Vagina (tissue), 2 donors: ENCODE data around the gene C22orf39.

ENCODE experiments used
- CTCF ChIP-seq, 3 experiments: fragments of 450-650 bp in 2 of 3; fragments of 200-600 bp in 1 of 3; sonication (generic) in 1 of 3; IDR thresholded peaks; one replicate each; pipeline ENCODE4 v1.5.1; 2017 to 2019; ENCODE audit warnings: antibody characterized with exemption in 3 of 3, mild to moderate bottlenecking in 2 of 3, moderate library complexity in 2 of 3
- POLR2A ChIP-seq, 2 donors: fragments of 450-650 bp; IDR thresholded peaks; one replicate each; pipeline ENCODE4 v1.6.1; 2017; ENCODE audit warnings: antibody characterized with exemption in 2 of 2, mild to moderate bottlenecking in 2 of 2, moderate library complexity in 2 of 2

- TF ChIP-seq CTCF (IDR thresholded peaks at IDR 0.05) = no peak
- no peak for TF ChIP-seq POLR2A (IDR thresholded peaks at IDR 0.05)
Observed at GRCh38 chr22:19467912-19468311, 20.4 kb upstream of the C22orf39 start.
